ENCODE results near the gene AQP6. TPM values are rescaled to one million over a fixed set of nuclear protein-coding genes. Genes with fewer than 3 reads are reported as not detected.

AQP6 gene
- total and polyA plus RNA-seq, 2 donors (not counting 1 experiment from before 2014, with no cell fraction given), result 0.17 TPM; not detected in 1

GRCh38 chr12:49967042-49967776, 5.5 kb upstream of the AQP6 start:
- H3K36me3 ChIP-seq (ENCODE audit: control insufficient read depth, insufficient read depth, low read length), result no peaks in the 10 kb centered on the region
- TF ChIP-seq CTCF (conservative IDR thresholded peaks at IDR 0.05 in 1 of 2, IDR thresholded peaks at IDR 0.05 in 1 of 2; ENCODE audit: low read depth in 1 of 2, low read length in 2 of 2) (peak; percentile 66 to 88), EZH2 (IDR thresholded peaks at IDR 0.05; ENCODE audit: low read length, missing control alignments) (no peak)
- H4K20me1 ChIP-seq (ENCODE audit: control insufficient read depth, extremely low read depth, insufficient read depth, low read length), result no peaks in the 10 kb centered on the region
- no peak overlapping the region for H3K27ac ChIP-seq (ENCODE audit: insufficient read depth, low read length)
- peaks cover 51% of the 10 kb centered on the region for H3K27me3 ChIP-seq (ENCODE audit: control insufficient read depth, insufficient read depth, low read length)
- peak; percentile 70 to 84 for DNase-seq (ENCODE audit: low read depth in 2 of 2)
- H3K4me1 ChIP-seq (ENCODE audit: control insufficient read depth, extremely low read depth, insufficient read depth, low read length), result peaks cover 2% of the 10 kb centered on the region
- peak overlapping the region; percentile 64 for H3K4me2 ChIP-seq (ENCODE audit: extremely low read depth, insufficient read depth, low read length)
- peak overlapping the region; percentile 73 for H2AFZ ChIP-seq (ENCODE audit: low read length)
- peak overlapping the region; percentile 41 to 58 (median 48) for H3K4me3 ChIP-seq (replicated peaks in 1 of 4; ENCODE audit: control extremely low read depth in 1 of 4, insufficient read depth in 1 of 4, low read depth in 3 of 4, low read length in 4 of 4)
- peak overlapping the region; percentile 2 for H3K9ac ChIP-seq (ENCODE audit: insufficient read depth, low read length)
- no peaks in the 10 kb centered on the region for H3K79me2 ChIP-seq (ENCODE audit: control insufficient read depth, insufficient read depth, low read length)
- H3K9me3 ChIP-seq (ENCODE audit: control insufficient read depth, insufficient read depth, low read depth, low read length), result no peaks in the 10 kb centered on the region

GRCh38 chr12:49967777-49968250, 4.9 kb upstream of the AQP6 start:
- H3K9ac ChIP-seq (ENCODE audit: insufficient read depth, low read length), result peak overlapping the region; percentile 2
- no peaks in the 10 kb centered on the region for H3K79me2 ChIP-seq (ENCODE audit: control insufficient read depth, insufficient read depth, low read length)
- TF ChIP-seq CTCF (conservative IDR thresholded peaks at IDR 0.05 in 1 of 2, IDR thresholded peaks at IDR 0.05 in 1 of 2; ENCODE audit: low read depth in 1 of 2, low read length in 2 of 2) (no peak), EZH2 (IDR thresholded peaks at IDR 0.05; ENCODE audit: low read length, missing control alignments) (no peak)
- H3K4me2 ChIP-seq (ENCODE audit: extremely low read depth, insufficient read depth, low read length), result peak overlapping the region; percentile 64
- H3K27me3 ChIP-seq (ENCODE audit: control insufficient read depth, insufficient read depth, low read length), result peaks cover 53% of the 10 kb centered on the region
- no peaks in the 10 kb centered on the region for H3K36me3 ChIP-seq (ENCODE audit: control insufficient read depth, insufficient read depth, low read length)
- peaks cover 2% of the 10 kb centered on the region for H3K4me1 ChIP-seq (ENCODE audit: control insufficient read depth, extremely low read depth, insufficient read depth, low read length)
- peak overlapping the region; percentile 55 for H2AFZ ChIP-seq (ENCODE audit: low read length)
- peak overlapping the region in 3 of 4 experiments; percentile 12 to 47 (median 41) for H3K4me3 ChIP-seq (replicated peaks in 1 of 4; ENCODE audit: control extremely low read depth in 1 of 4, insufficient read depth in 1 of 4, low read depth in 3 of 4, low read length in 4 of 4)
- H4K20me1 ChIP-seq (ENCODE audit: control insufficient read depth, extremely low read depth, insufficient read depth, low read length), result no peaks in the 10 kb centered on the region
- no peak overlapping the region for H3K27ac ChIP-seq (ENCODE audit: insufficient read depth, low read length)
- no peak for DNase-seq (ENCODE audit: low read depth in 2 of 2)
- H3K9me3 ChIP-seq (ENCODE audit: control insufficient read depth, insufficient read depth, low read depth, low read length), result no peaks in the 10 kb centered on the region

- H3K4me2 ChIP-seq (ENCODE audit: extremely low read depth, insufficient read depth, low read length), result no peak overlapping the region
- H3K9me3 ChIP-seq (ENCODE audit: control insufficient read depth, insufficient read depth, low read depth, low read length), result no peaks in the 10 kb centered on the region
- peaks cover 52% of the 10 kb centered on the region for H3K27me3 ChIP-seq (ENCODE audit: control insufficient read depth, insufficient read depth, low read length)
- TF ChIP-seq CTCF (conservative IDR thresholded peaks at IDR 0.05 in 1 of 2, IDR thresholded peaks at IDR 0.05 in 1 of 2; ENCODE audit: low read depth in 1 of 2, low read length in 2 of 2) (no peak), EZH2 (IDR thresholded peaks at IDR 0.05; ENCODE audit: low read length, missing control alignments) (no peak)
- H3K79me2 ChIP-seq (ENCODE audit: control insufficient read depth, insufficient read depth, low read length), result no peaks in the 10 kb centered on the region
- no peak for DNase-seq (ENCODE audit: low read depth in 2 of 2)
- H2AFZ ChIP-seq (ENCODE audit: low read length), result no peak overlapping the region
- no peak overlapping the region for H3K9ac ChIP-seq (ENCODE audit: insufficient read depth, low read length)
- no peaks in the 10 kb centered on the region for H4K20me1 ChIP-seq (ENCODE audit: control insufficient read depth, extremely low read depth, insufficient read depth, low read length)
- H3K27ac ChIP-seq (ENCODE audit: insufficient read depth, low read length), result no peak overlapping the region
- H3K4me3 ChIP-seq (replicated peaks in 1 of 4; ENCODE audit: control extremely low read depth in 1 of 4, insufficient read depth in 1 of 4, low read depth in 3 of 4, low read length in 4 of 4), result no peak overlapping the region
- H3K4me1 ChIP-seq (ENCODE audit: control insufficient read depth, extremely low read depth, insufficient read depth, low read length), result peaks cover 2% of the 10 kb centered on the region
- no peaks in the 10 kb centered on the region for H3K36me3 ChIP-seq (ENCODE audit: control insufficient read depth, insufficient read depth, low read length)
These were observed 4.3 kb upstream of the AQP6 start for GRCh38 chr12:49968471-49968870.

Data from fibroblast of lung (primary cell).